WI38 (cell line): ENCODE results near the gene ZNF407.

Source experiments
- H3K4me3 ChIP-seq: 2 replicates; pipeline ENCODE4 v1.5.1; 2011; ENCODE audit warnings: low read depth, mild to moderate bottlenecking, control low read depth, low read length
- CTCF ChIP-seq: IDR thresholded peaks from 2 replicates; pipeline ENCODE4 v1.5.1; 2012; ENCODE audit warnings: low read depth, mild to moderate bottlenecking, control low read depth, low read length

Gene ZNF407

GRCh38 chr18:75009296-75009695 lies 411.6 kb downstream of the ZNF407 start:
- no peak overlapping the region for H3K4me3 ChIP-seq
- no peak for TF ChIP-seq CTCF

GRCh38 chr18:75009878-75010277 lies 412.2 kb downstream of the ZNF407 start:
- H3K4me3 ChIP-seq: no peak overlapping the region
- TF ChIP-seq CTCF: no peak

- no peak overlapping the region for H3K4me3 ChIP-seq
- no peak for TF ChIP-seq CTCF
These were observed 412.6 kb downstream of the ZNF407 start for GRCh38 chr18:75010278-75010677.

GRCh38 chr18:75010689-75011088 lies 413.0 kb downstream of the ZNF407 start:
- no peak for TF ChIP-seq CTCF
- H3K4me3 ChIP-seq: no peak overlapping the region

GRCh38 chr18:75016025-75016717 lies 418.5 kb downstream of the ZNF407 start:
- TF ChIP-seq CTCF: no peak
- no peak overlapping the region for H3K4me3 ChIP-seq

GRCh38 chr18:75023473-75023872 lies 425.8 kb downstream of the ZNF407 start:
- H3K4me3 ChIP-seq: no peak overlapping the region
- no peak for TF ChIP-seq CTCF

GRCh38 chr18:75024871-75025270 lies 427.2 kb downstream of the ZNF407 start:
- H3K4me3 ChIP-seq: no peak overlapping the region
- no peak for TF ChIP-seq CTCF
